GM21528 (cell line): ENCODE data around the gene MAPRE3.
A peak's percentile ranks its signal among the peaks of the same experiment; 100 is the strongest.
"Not testable (repeated sequence)": the region's sequence is repeated elsewhere in the genome, so short reads cannot be mapped to it uniquely, and the experiment has no call there.

Source experiments
- ATAC-seq: cut with Tn5 transposase; IDR thresholded peaks from one replicate; pipeline ENCODE4 v1.9.1; 2021; ENCODE audit warnings: mild to moderate bottlenecking, moderate library complexity; ENCODE audit not compliant: unreplicated experiment, low FRiP score

MAPRE3 gene

DNA sequence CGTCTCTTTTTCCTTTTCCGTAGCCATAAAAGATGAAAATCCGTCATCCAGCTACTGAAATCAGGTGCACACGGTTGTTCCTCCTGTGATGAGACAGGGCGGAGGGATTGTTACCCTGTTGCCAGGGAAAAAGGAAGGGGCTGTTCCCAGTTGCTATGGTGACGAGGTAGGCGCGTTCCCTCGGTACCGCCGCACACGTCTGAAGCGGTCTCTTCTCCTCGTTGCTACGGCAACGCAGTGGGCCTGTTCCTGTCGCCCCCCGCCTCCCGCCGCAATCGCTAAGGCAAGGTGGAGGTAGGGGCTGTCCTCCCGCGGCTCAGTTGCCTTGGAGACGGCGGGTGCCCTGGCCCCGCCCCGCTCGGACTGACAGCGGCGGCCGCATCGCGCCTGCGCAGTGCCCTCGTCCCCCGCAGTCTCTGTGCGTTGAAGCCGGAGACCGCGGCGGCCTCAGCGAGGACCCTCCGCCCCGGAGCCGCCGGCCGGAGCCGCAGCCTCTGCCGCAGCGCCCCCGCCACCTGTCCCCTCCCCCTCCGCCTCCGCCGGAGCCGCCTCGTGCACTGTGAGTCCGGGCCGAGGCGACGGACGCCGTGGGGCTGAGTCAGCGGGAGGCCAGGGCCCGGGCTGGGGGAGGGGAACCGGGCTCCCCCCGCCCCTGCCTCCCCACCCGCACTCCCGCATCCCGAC is at the start of gene MAPRE3:
TSS of gene MAPRE3 (plus strand) at position 394 of the 684 bp plus-strand sequence. CDS start 51,582 bp downstream, outside the sequence.
- peak; percentile 76 for ATAC-seq

GRCh38 chr2:26921323-26921722 is 49.1 kb upstream of the MAPRE3 start:
- no peak for ATAC-seq

DNA sequence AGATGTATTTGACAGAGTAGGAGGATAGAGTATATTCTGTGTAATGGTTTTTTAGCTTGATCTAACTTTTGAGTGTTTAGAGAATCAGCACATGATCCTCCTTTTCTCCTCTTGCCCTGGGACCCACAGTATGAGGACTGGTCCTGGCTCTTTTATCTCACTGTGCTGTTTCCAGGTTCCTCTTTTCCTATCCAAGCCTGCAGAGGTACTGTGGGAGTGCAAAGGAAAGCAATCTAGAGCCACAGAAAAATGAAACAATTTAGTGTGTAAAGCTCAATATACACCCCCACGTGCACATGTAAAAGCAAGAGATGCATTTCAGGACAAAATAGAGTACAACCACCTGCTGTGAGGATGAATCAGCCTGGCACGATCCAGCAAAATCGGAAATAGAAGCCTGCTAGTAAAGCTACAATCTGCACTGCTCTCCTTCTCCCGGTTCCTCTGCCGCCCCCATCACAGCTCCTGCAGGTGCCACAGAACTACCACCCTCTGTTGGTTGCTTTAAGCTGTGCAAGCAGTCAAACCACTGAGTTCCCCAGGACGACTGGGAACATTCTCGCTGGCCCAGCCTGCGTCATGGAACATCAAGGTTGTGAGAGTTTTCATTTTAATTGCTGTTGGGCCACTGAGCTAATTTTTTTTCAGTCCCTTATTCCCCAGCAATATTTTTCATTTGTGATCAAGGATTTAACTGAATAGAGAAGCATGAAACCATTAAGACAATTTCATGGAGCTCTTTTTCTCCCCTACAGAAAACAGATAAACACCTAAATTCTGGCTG is 47.8 kb upstream of the MAPRE3 start:
- ATAC-seq: no peak

DNA sequence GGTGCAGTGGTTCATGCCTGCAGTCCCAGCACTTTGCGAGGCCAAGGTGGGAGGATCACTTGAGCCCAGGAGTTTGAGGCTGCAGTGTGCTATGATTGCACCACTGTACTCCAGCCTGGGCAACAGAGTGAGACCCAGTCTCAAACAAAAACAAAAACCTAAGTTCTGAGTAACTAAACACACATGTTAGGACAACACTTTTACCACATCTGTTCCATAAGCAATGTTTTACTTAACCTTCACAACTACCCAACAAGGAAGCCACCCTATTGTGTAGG is 47.3 kb upstream of the MAPRE3 start:
- ATAC-seq: not testable (repeated sequence)

DNA sequence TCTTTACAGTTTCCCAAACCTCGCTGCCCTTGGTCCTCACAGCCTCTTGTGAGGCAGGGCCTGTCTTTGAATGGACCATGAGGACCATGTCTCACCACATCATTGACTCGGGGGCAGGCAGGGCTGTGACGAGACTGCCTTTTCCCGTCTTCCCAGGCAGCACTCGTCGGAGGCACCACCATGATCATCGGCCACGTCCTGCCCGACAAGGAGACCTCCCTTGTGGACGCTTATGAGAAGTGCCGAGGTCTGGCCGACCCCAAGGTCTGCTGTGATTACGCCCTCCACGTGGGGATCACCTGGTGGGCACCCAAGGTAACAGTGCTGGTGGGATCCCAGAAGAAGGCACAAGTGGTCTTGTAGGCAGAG is 45.7 kb upstream of the MAPRE3 start:
- no peak for ATAC-seq

- ATAC-seq: no peak
These were observed 45.2 kb upstream of the MAPRE3 start for GRCh38 chr2:26925100-26925791.

- no peak for ATAC-seq
These were observed 43.2 kb upstream of the MAPRE3 start for GRCh38 chr2:26927221-26927620.

GRCh38 chr2:26932974-26933373 is 37.5 kb upstream of the MAPRE3 start:
- ATAC-seq: no peak

DNA sequence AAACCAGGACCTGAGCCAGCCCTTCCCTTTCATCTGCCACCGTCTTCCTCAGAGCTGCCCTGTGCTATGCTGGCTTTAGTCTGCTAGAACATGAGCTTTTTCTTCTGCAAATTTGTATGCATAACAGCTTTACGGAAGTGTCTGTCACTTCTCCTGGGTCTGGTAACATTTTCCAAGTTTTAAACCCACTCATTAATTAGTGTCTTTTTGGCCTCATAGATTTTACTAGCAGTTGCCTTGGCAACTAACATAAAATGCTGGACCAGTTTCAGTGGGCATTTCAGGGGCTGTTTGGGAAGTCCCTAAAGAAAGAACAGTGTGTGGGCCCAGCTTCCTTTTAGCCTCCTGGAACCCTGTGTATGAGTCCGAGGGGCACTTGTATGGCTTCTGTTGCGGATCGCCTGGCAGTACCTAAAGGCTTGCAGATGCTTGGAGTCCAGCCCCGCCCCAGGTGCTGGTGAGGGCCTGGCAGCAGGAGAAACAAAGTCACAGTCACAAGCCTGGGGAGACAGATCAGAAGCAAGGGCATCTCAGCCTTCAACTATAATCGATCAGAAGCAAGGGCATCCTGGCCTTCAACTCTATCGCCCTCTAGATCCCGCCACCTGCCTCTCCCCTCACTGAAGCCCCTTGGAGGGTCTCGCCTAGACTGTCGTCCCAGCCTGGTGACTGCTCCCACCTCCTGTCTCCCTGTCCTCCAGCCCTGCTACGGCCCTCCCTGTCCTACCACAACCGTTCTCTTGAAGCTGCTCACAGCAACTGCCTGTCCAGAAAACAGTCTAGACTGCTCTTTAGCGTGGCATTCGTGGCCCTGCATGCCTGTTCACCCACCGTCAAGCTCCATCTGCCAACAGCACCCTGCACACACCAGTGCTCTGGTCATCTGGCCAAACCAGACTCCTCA is 36.8 kb upstream of the MAPRE3 start:
- ATAC-seq: no peak

- no peak for ATAC-seq
These were observed 36.1 kb upstream of the MAPRE3 start for GRCh38 chr2:26934335-26934724.

- ATAC-seq: no peak
These were observed 35.5 kb upstream of the MAPRE3 start for GRCh38 chr2:26934985-26935384.

DNA sequence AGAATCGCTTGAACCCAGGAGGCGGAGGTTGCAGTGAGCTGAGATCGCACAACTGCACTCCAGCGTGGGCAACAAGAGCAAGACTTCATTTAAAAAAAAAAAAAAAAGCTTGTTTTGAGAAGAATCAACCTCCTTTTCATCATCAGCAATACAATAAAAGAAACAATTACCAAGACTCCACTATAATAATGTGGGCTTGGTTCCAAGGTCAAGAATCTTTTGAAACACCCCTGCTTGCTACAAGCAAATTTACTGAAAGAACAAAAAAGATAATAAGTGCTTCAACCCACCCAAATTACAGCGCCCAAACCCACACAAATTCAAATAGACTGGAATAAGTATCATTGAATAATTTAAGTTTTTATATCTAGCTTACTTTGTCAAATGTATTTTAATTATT is 33.6 kb upstream of the MAPRE3 start:
- ATAC-seq: no peak

DNA sequence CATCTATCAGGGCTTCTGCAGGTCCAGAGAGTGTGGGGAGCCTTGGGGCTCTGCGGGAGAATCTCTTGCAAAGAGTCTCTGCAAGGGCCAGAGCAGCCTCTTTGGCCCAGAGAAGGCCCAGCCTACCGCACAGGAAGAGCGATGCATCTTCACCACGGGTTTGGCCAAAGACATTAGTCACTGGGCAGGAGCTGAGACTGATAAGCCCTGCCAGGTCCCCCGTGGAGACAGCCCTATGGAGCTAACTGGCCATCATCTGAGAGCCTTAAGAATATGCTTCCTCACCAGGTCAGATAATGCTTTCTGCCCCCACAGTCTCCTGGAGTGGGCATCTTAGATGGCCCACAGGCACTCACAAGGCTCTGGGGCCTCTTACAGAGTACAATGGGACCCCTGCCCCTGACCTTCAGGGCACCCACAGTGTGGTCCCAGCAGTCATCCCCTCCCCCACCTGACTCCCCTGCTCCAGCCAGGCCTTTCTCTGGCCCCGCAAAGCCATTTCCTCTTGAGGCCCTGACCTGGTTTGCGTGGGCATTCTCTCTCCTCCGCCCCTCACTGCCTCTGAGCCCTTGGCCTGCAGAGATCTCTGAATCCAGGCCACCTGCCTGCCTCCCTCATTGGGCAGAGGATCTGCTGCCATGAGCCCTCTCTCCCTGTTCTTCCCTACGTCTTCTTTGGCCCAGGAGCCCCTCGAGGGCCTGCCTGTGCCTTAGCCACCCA is 31.9 kb upstream of the MAPRE3 start:
- no peak for ATAC-seq

GRCh38 chr2:26940001-26940400 is 30.4 kb upstream of the MAPRE3 start:
- ATAC-seq: no peak

GRCh38 chr2:26941486-26941885 is 29.0 kb upstream of the MAPRE3 start:
- ATAC-seq: no peak

GRCh38 chr2:26942543-26943295 is 27.7 kb upstream of the MAPRE3 start:
- ATAC-seq: no peak

- ATAC-seq: no peak
These were observed 24.3 kb upstream of the MAPRE3 start for GRCh38 chr2:26945991-26946750.
